K562 (cell line): ENCODE data around the gene PRDM16. TPM values are rescaled to one million over a fixed set of nuclear protein-coding genes. Genes with fewer than 3 reads are reported as not detected.

Experiments used
- ATAC-seq: fragments of 200-7000 bp; cut with Tn5 transposase; 3 replicates; pipeline ENCODE4 v1.9.1; 2020; ENCODE audit warnings: moderate library complexity
- BruUV-seq: library from RNA; stranded (reverse); fragments of 400-500 nt; replicated peaks from 2 replicates; lab custom pipeline; 2021; lab: Mats Ljungman, UMichigan
- CTCF ChIA-PET: fragments of 300-600 bp; formaldehyde crosslinking; extraction: SDS; loops from one replicate; lab custom pipeline; 2021; ENCODE audit warnings: low intra/inter-chr PET ratio; lab: Yijun Ruan, JAX
- POLR2A ChIA-PET: fragments of 300-600, 350-650 bp; sonication (Branson Sonifier 250); formaldehyde crosslinking; extraction: SDS; loops from one replicate; lab custom pipeline; 2021; ENCODE audit warnings: antibody characterized with exemption, inconsistent platforms; lab: Yijun Ruan, JAX
- DNase-seq, 4 experiments: peaks; one replicate each; pipeline versions ENCODE4 v3.0.0 to v3.0.0-alpha.2; 2011 to 2018; ENCODE audit warnings: low spot score in 3 of 4, mixed read lengths in 3 of 4; ENCODE audit errors: extremely low read depth in 1 of 4
- FAIRE-seq: peaks from 2 replicates; lab custom pipeline; 2011; peaks lifted over from hg19 to GRCh38; lab: Jason Lieb, UNC
- H2AFZ ChIP-seq: 2 replicates; pipeline ENCODE4 v1.6.0; 2011; ENCODE audit warnings: low read depth, low read length, control low read depth, inconsistent platforms
- H3K27ac ChIP-seq: fragments of 200-600 bp; 3 replicates; pipeline ENCODE4 v1.8.0; 2011; ENCODE audit warnings: low read depth, mild to moderate bottlenecking, control low read depth, inconsistent platforms, low read length, moderate library complexity, mixed read lengths; ENCODE audit errors: extremely low read depth
- H3K27me3 ChIP-seq, 2 experiments: fragments of 300-600 bp in 1 of 2; 2 replicates in 1 of 2; 3 replicates in 1 of 2; pipeline versions ENCODE4 v1.6.0 to v1.8.0; 2011; ENCODE audit warnings: inconsistent platforms in 2 of 2, low read length in 2 of 2, mild to moderate bottlenecking in 1 of 2, mixed read lengths in 1 of 2, moderate library complexity in 1 of 2; ENCODE audit not compliant: control insufficient read depth in 2 of 2, insufficient read depth in 2 of 2
- H3K36me3 ChIP-seq: fragments of 300-600 bp; 3 replicates; pipeline ENCODE4 v1.8.0; 2011; ENCODE audit warnings: mild to moderate bottlenecking, low read length, inconsistent platforms; ENCODE audit not compliant: control insufficient read depth, insufficient read depth
- H3K4me1 ChIP-seq, 2 experiments: fragments of 200-600 bp in 1 of 2; replicated peaks in 1 of 2; 2 replicates in 1 of 2; 3 replicates in 1 of 2; pipeline versions ENCODE4 v1.5.1 to v1.8.0; 2011; ENCODE audit warnings: inconsistent platforms in 2 of 2, low read length in 2 of 2, mild to moderate bottlenecking in 1 of 2, mixed read lengths in 1 of 2, moderate library complexity in 1 of 2; ENCODE audit not compliant: control insufficient read depth in 2 of 2, insufficient read depth in 2 of 2
- H3K4me2 ChIP-seq: 2 replicates; pipeline ENCODE4 v1.6.1; 2011; ENCODE audit warnings: low read length, control low read depth, inconsistent platforms, mixed read lengths; ENCODE audit not compliant: insufficient read depth
- H3K4me3 ChIP-seq: fragments of 200-600 bp; sonication (generic), shearing (Covaris generic); 2 replicates; pipeline ENCODE4 v1.5.1; 2016; ENCODE audit warnings: control low read depth, inconsistent platforms
- H3K79me2 ChIP-seq: fragments of 200-600 bp; 3 replicates; pipeline ENCODE4 v1.8.0; 2011; ENCODE audit warnings: low read length, inconsistent platforms; ENCODE audit not compliant: control insufficient read depth, insufficient read depth
- H3K9ac ChIP-seq, 2 experiments: 2 replicates each; pipeline versions ENCODE4 v1.6.0 to v1.6.1; 2011; ENCODE audit warnings: low read depth in 2 of 2, low read length in 2 of 2, control low read depth in 1 of 2, inconsistent platforms in 1 of 2, mild to moderate bottlenecking in 1 of 2, mixed read lengths in 1 of 2; ENCODE audit not compliant: insufficient read depth in 1 of 2
- H3K9me1 ChIP-seq: one replicate; pipeline ENCODE4 v1.6.0; 2011; ENCODE audit warnings: inconsistent platforms, mild to moderate bottlenecking, low read length, moderate library complexity; ENCODE audit not compliant: control insufficient read depth, insufficient read depth
- H3K9me3 ChIP-seq: replicated peaks from 2 replicates; pipeline ENCODE4 v1.5.1; 2011; ENCODE audit warnings: low read depth, low read length, inconsistent platforms; ENCODE audit not compliant: control insufficient read depth, insufficient read depth
- H4K20me1 ChIP-seq: replicated peaks from 2 replicates; pipeline ENCODE4 v1.6.1; 2011; ENCODE audit warnings: low read length, inconsistent platforms, mixed read lengths; ENCODE audit not compliant: control insufficient read depth, insufficient read depth
- CBX1 ChIP-seq: sonication (generic); IDR thresholded peaks from 2 replicates; pipeline ENCODE4 v1.6.1; 2016; ENCODE audit warnings: antibody characterized with exemption, low read depth, mild to moderate bottlenecking
- CTBP1 ChIP-seq: fragments of 450-650 bp; IDR thresholded peaks from 2 replicates; pipeline ENCODE4 v1.6.1; 2016; ENCODE audit warnings: borderline replicate concordance
- GTF2F1 ChIP-seq: IDR thresholded peaks from 2 replicates; pipeline ENCODE4 v1.6.1; 2011; ENCODE audit warnings: low read depth, low read length, improper control_type of control experiment
- MIER1 ChIP-seq: fragments of 450-650 bp; IDR thresholded peaks from 2 replicates; pipeline ENCODE4 v1.6.1; 2016; ENCODE audit warnings: antibody characterized with exemption, mild to moderate bottlenecking, low read depth
- NCOA4 ChIP-seq: fragments of 450-650 bp; IDR thresholded peaks from 2 replicates; pipeline ENCODE4 v1.6.1; 2018; ENCODE audit warnings: mild to moderate bottlenecking; ENCODE audit not compliant: partially characterized antibody
- SMAD1 ChIP-seq: fragments of 150-350 bp; IDR thresholded peaks from 2 replicates; pipeline ENCODE4 v1.6.1; 2014; ENCODE audit warnings: low read length, low read depth; ENCODE audit not compliant: partially characterized antibody
- STAT5A ChIP-seq: IDR thresholded peaks from 2 replicates; pipeline ENCODE4 v1.6.1; 2012; ENCODE audit warnings: low read length, inconsistent platforms, borderline replicate concordance
- U2AF1 ChIP-seq: fragments of 200-400 bp; formaldehyde crosslinking; optimal IDR thresholded peaks from 2 replicates; pipeline ENCODE3; 2017; ENCODE audit warnings: mild to moderate bottlenecking, low read depth, low read length, moderate library complexity
- VEZF1 ChIP-seq: fragments of 200-800 bp; sonication (Bioruptor generic); IDR thresholded peaks from 2 replicates; pipeline ENCODE4 v1.6.1; 2017; ENCODE audit warnings: missing genetic modification characterization, missing compliant biosample characterization
- XRCC4 ChIP-seq: IDR thresholded peaks from one replicate; pipeline ENCODE4 v1.6.1; 2011; ENCODE audit not compliant: insufficient read depth, insufficient read length; ENCODE audit errors: extremely low read depth
- ZNF12 ChIP-seq: sonication (generic); formaldehyde crosslinking; IDR thresholded peaks from 2 replicates; pipeline ENCODE4 v1.4.0; 2020; ENCODE audit warnings: mild to moderate bottlenecking, missing genetic modification reagents
- ZNF280A ChIP-seq: fragments of 450-650 bp; IDR thresholded peaks from 2 replicates; pipeline ENCODE4 v1.6.1; 2018; ENCODE audit warnings: mild to moderate bottlenecking, low read depth; ENCODE audit not compliant: partially characterized antibody
- ZNF395 ChIP-seq: fragments of 200-800 bp; sonication (Bioruptor generic); IDR thresholded peaks from 2 replicates; pipeline ENCODE4 v1.6.1; 2017; ENCODE audit warnings: missing genetic modification characterization, missing compliant biosample characterization
- WGBS: fragments of 100-300 bp; shearing (Covaris generic); methylation state at CpG from one replicate; pipeline ENCODE4 v1.1.6; 2016; ENCODE audit warnings: low coverage, mixed read lengths; ENCODE audit not compliant: insufficient coverage; ENCODE audit errors: missing lambda C conversion rate; 5-methylcytosine and 5-hydroxymethylcytosine counted together
- in situ Hi-C: fragments of 300-500 bp; cut with MboI; formaldehyde crosslinking; loops from 4 replicates; pipeline ENCODE4 v1.15.0; 2018; ENCODE audit warnings: inconsistent platforms, mixed read lengths
- intact Hi-C: fragments of 100-400 bp; cut with micrococcal nuclease; formaldehyde crosslinking; loops from 2 replicates; pipeline ENCODE4 v1.14.2; 2022
- polyA plus RNA-seq, 8 experiments: library from polyadenylated mRNA; depleted of rRNA in 4 of 8; stranded (reverse) in 5 of 8; unstranded in 3 of 8; fragments of >200 nt; fragmentation: Nextera tagmentation in 2 of 8; fragmentation: Illumina TruSeq in 1 of 8; extraction: Ambion mirVana in 2 of 8; extraction: Trizol in 1 of 8; gene quantifications; 2 replicates each; pipeline versions ENCODE4 v1.2.1 to v1.2.3, GENCODE V29; 2011 to 2014; ENCODE audit warnings: inconsistent platforms in 1 of 8, missing spikeins in 1 of 8
- total RNA-seq, 7 experiments: library from RNA; depleted of rRNA in 6 of 7; stranded (reverse); fragments of >200 nt in 6 of 7; fragmentation: Illumina TruSeq in 2 of 7; extraction: Trizol in 2 of 7; gene quantifications; 2 replicates each; pipeline versions ENCODE4 v1.2.1 to v1.2.3, GENCODE V29; 2011 to 2021; ENCODE audit warnings: low replicate concordance in 1 of 7

Gene PRDM16
- total and polyA plus RNA-seq, 9 of the 15 experiments (the other 6 are each of a cell fraction or from before 2014, with no cell fraction given) = 0.10 to 0.27 TPM; not detected in 7

GRCh38 chr1:3054474-3054873 lies 14.5 kb upstream of the PRDM16 start (continued):
- no peak for TF ChIP-seq VEZF1 (CRISPR knock-in tag)
- TF ChIP-seq XRCC4 = no peak
- no peak for TF ChIP-seq CTBP1
- no peak for TF ChIP-seq U2AF1
- TF ChIP-seq, all 486 proteins: peak for 4

GRCh38 chr1:3055051-3055450 lies 14.0 kb upstream of the PRDM16 start:
- no peak overlapping the region for H3K9ac ChIP-seq
- H3K36me3 ChIP-seq = no peaks in the 10 kb centered on the region
- H4K20me1 ChIP-seq = no peaks in the 10 kb centered on the region
- no peak overlapping the region for H2AFZ ChIP-seq
- H3K79me2 ChIP-seq = no peaks in the 10 kb centered on the region
- H3K9me1 ChIP-seq = no peaks in the 10 kb centered on the region
- no peak overlapping the region for H3K4me3 ChIP-seq
- FAIRE-seq (no peak), DNase-seq (no peak), ATAC-seq (no peak)
- in situ Hi-C loops = no loop called here
- no peak overlapping the region for H3K27ac ChIP-seq
- TF ChIP-seq ZNF12 (CRISPR knock-in tag) (no peak), NCOA4 (no peak), CBX1 (no peak), MIER1 (no peak), GTF2F1 (no peak), STAT5A (no peak), SMAD1 (no peak), ZNF395 (CRISPR knock-in tag) (no peak), ZNF280A (no peak)
- ChIA-PET CTCF (interaction anchor here (0.6 kb wide), 1 partner anchor 17 kb away, joined by 3 read pairs; no protein-coding TSS in a partner anchor), POLR2A (no interaction called here)
- WGBS = 3% methylated on average over 9 of the region's 9 CpGs
- BruUV-seq = no TSS peak
- peaks cover 0 to 9% of the 10 kb centered on the region in 2 experiments; a peak in 1 of 5 replicates for H3K27me3 ChIP-seq
- no peaks in the 10 kb centered on the region for H3K9me3 ChIP-seq
- no peaks in the 10 kb centered on the region for H3K4me1 ChIP-seq
- no peak overlapping the region for H3K4me2 ChIP-seq
- intact Hi-C loops = no loop called here
